Endodermal cell (in vitro differentiated cells): ENCODE measurements around the gene LRCH1. TPM values are rescaled to one million over a fixed set of nuclear protein-coding genes. Genes with fewer than 3 reads are reported as not detected.
A peak's percentile ranks its signal among the peaks of the same experiment; 100 is the strongest.

ENCODE experiments used
- DNase-seq: peaks from one replicate; pipeline ENCODE4 v3.0.0-alpha.2; 2017
- H3K27ac ChIP-seq: 2 replicates; pipeline ENCODE4 v1.5.1; 2013; ENCODE audit warnings: mild to moderate bottlenecking, low read depth, low read length, moderate library complexity
- H3K27me3 ChIP-seq: 2 replicates; pipeline ENCODE4 v1.6.1; 2013; ENCODE audit warnings: mild to moderate bottlenecking, low read length, moderate library complexity; ENCODE audit not compliant: insufficient read depth, control insufficient read depth, poor library complexity, severe bottlenecking
- H3K36me3 ChIP-seq: 2 replicates; pipeline ENCODE4 v1.7.0; 2013; ENCODE audit warnings: mild to moderate bottlenecking, low read length, moderate library complexity; ENCODE audit not compliant: control insufficient read depth, insufficient read depth
- H3K4me1 ChIP-seq: one replicate; pipeline ENCODE4 v1.7.0; 2013; ENCODE audit warnings: low read length; ENCODE audit not compliant: control insufficient read depth, insufficient read depth
- H3K4me3 ChIP-seq: 2 replicates; pipeline ENCODE4 v1.5.1; 2013; ENCODE audit warnings: mild to moderate bottlenecking, low read length, moderate library complexity
- H3K9ac ChIP-seq: 2 replicates; pipeline ENCODE4 v1.6.1; 2013; ENCODE audit warnings: mild to moderate bottlenecking, low read length, moderate library complexity; ENCODE audit not compliant: poor library complexity, severe bottlenecking; ENCODE audit errors: extremely low read depth
- H3K9me3 ChIP-seq: 2 replicates; pipeline ENCODE4 v1.6.1; 2013; ENCODE audit warnings: mild to moderate bottlenecking, low read length, moderate library complexity; ENCODE audit not compliant: control insufficient read depth
- H3K27ac Mint-ChIP-seq: 2 replicates; pipeline ENCODE4 v1.8.0; 2020; ENCODE audit warnings: mixed read lengths
- H3K27me3 Mint-ChIP-seq: 2 replicates; pipeline ENCODE4 v1.8.0; 2021; ENCODE audit warnings: mild to moderate bottlenecking, mixed read lengths; ENCODE audit not compliant: insufficient read depth
- H3K36me3 Mint-ChIP-seq: 2 replicates; pipeline ENCODE4 v1.8.0; 2020; ENCODE audit warnings: low read depth, mixed read lengths
- H3K4me1 Mint-ChIP-seq: 2 replicates; pipeline ENCODE4 v1.8.0; 2020; ENCODE audit warnings: mixed read lengths
- H3K4me3 Mint-ChIP-seq: 2 replicates; pipeline ENCODE4 v1.8.0; 2020; ENCODE audit warnings: mild to moderate bottlenecking, moderate library complexity, mixed read lengths
- H3K9me3 Mint-ChIP-seq: 2 replicates; pipeline ENCODE4 v1.8.0; 2020; ENCODE audit warnings: mild to moderate bottlenecking, mixed read lengths
- WGBS, 2 experiments: methylation state at CpG; one replicate each; pipeline versions ENCODE4 v1.1.5 to v1.1.7; 2013; ENCODE audit warnings: missing lambda C conversion rate in 2 of 2, mixed read lengths in 1 of 2; ENCODE audit not compliant: insufficient coverage in 1 of 2, insufficient read length in 1 of 2; 5-methylcytosine and 5-hydroxymethylcytosine counted together
- total RNA-seq, 2 donors: library from RNA; stranded (reverse); fragmentation: NEBNext Ultra II Directional in 1 of 2; extraction: Animal tissue kit (Norgen Biotek cat#: 25700) in 1 of 2; gene quantifications; 2 replicates in 1 of 2; 3 replicates in 1 of 2; pipeline ENCODE4 v1.2.1, GENCODE V29; 2021
- TF ChIP-seq, protein P1 (sequence below): fragments of 200-600 bp; sonication (generic); conservative IDR thresholded peaks from 2 replicates; pipeline ENCODE4 v1.5.0; 2021; ENCODE audit warnings: antibody characterized with exemption, mild to moderate bottlenecking

The LRCH1 gene
- total RNA-seq, 2 donors from 2014 or later: 8.1 to 11.8 TPM

DNA sequence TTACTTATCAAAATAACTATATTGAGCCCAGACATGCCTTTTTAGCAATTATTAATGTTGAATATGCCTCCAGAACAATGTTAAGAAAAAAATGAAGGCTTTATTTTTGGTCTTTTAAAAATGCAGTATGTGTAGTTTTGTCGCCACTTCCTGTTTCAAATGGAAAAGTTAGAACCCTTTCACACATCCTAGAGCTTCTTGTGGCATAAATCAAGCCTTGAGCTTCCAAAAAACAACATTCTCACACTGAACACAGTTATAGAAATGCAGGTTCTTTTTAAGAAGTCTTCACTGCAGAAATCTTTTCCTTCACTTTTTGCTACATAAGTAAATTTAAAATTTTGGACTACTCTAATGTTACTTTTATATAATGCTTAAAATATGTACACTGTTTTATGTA is 135.3 kb downstream of the LRCH1 start:
- Mint-ChIP-seq H3K27me3 (peaks cover 13% of the 10 kb centered on the region), H3K4me1 (peaks cover 58% of the 10 kb centered on the region), H3K36me3 (peaks cover 3% of the 10 kb centered on the region), H3K4me3 (no peak overlapping the region), H3K27ac (peak overlapping the region; percentile 42), H3K9me3 (no peaks in the 10 kb centered on the region)
- 60 to 89% methylated on average over 1 of the region's 1 CpG for WGBS, 2 experiments
- Histone ChIP-seq H3K9ac (peak overlapping the region; percentile 45), H3K36me3 (peaks cover 5% of the 10 kb centered on the region), H3K4me3 (no peak overlapping the region), H3K4me1 (peaks cover 21% of the 10 kb centered on the region), H3K27me3 (peaks cover 18% of the 10 kb centered on the region), H3K9me3 (no peaks in the 10 kb centered on the region), H3K27ac (no peak overlapping the region)
- TF ChIP-seq, protein P1, sequence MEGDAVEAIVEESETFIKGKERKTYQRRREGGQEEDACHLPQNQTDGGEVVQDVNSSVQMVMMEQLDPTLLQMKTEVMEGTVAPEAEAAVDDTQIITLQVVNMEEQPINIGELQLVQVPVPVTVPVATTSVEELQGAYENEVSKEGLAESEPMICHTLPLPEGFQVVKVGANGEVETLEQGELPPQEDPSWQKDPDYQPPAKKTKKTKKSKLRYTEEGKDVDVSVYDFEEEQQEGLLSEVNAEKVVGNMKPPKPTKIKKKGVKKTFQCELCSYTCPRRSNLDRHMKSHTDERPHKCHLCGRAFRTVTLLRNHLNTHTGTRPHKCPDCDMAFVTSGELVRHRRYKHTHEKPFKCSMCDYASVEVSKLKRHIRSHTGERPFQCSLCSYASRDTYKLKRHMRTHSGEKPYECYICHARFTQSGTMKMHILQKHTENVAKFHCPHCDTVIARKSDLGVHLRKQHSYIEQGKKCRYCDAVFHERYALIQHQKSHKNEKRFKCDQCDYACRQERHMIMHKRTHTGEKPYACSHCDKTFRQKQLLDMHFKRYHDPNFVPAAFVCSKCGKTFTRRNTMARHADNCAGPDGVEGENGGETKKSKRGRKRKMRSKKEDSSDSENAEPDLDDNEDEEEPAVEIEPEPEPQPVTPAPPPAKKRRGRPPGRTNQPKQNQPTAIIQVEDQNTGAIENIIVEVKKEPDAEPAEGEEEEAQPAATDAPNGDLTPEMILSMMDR: no peak
- no peak for DNase-seq

DNA sequence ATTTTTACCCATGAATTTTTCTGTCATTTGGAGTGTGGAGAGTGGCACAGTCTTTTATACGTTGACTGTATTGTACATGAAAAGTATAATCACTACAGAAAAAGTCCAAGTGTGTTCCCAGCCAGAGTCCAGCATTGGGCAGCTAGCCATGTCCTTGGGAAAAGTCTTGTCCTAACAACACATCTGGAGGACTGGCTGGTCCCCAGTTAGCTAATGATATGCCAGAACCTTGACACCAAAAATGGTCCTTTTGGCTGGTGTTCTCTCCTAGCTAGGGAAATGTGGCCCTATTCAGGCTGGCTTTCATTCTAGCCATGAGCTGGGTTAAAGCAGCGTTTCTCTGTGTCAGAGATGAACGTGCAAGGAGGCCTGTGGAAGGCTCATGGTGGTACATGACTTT is 145.0 kb downstream of the LRCH1 start:
- H3K4me3 ChIP-seq: no peak overlapping the region
- Mint-ChIP-seq H3K27me3 (no peaks in the 10 kb centered on the region), H3K4me1 (no peaks in the 10 kb centered on the region), H3K4me3 (no peak overlapping the region), H3K9me3 (no peaks in the 10 kb centered on the region), H3K36me3 (peaks cover 23% of the 10 kb centered on the region), H3K27ac (no peak overlapping the region)
- H3K4me1 ChIP-seq: no peaks in the 10 kb centered on the region
- H3K27me3 ChIP-seq: no peaks in the 10 kb centered on the region
- 95 to 98% methylated on average over 2 to 3 of the region's 3 CpGs for WGBS, 2 experiments
- TF ChIP-seq, protein P1: no peak
- no peak for DNase-seq
- peaks cover 48% of the 10 kb centered on the region for H3K36me3 ChIP-seq
- H3K27ac ChIP-seq: no peak overlapping the region
- H3K9ac ChIP-seq: no peak overlapping the region
- no peaks in the 10 kb centered on the region for H3K9me3 ChIP-seq

DNA sequence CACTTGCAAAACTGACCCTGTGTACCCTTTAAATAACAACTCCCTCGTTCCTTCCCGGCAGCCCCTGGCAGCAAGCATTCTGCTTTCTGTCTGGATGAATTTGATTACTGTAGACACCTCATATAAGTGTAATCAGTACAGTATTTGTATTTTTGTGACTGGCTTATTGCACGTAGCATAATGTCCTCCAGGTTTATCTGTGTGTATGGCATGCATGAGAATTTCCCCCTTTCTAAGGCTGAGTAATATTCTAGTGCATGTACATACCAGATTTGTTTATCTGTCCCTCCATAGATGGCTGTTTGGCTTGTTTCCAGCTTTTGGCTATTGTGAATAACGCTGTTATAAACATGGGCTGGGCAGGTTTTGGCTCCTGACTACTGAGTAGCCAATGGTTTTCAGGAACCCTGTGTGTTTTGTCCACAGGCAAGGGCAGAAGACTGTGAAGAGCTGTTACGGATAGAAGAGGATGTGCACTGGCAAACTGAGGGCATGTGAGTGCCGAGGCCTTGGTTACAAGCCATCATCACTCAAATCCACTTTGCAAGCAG is 146.0 kb downstream of the LRCH1 start:
- 91 to 100% methylated on average over 2 to 6 of the region's 6 CpGs for WGBS, 2 experiments
- peaks cover 43% of the 10 kb centered on the region for H3K36me3 ChIP-seq
- H3K36me3 Mint-ChIP-seq: peaks cover 18% of the 10 kb centered on the region
- DNase-seq: no peak
- no peaks in the 10 kb centered on the region for H3K27me3 ChIP-seq
- no peaks in the 10 kb centered on the region for H3K4me1 Mint-ChIP-seq
- no peaks in the 10 kb centered on the region for H3K9me3 Mint-ChIP-seq
- TF ChIP-seq, protein P1: no peak
- H3K4me3 ChIP-seq: no peak overlapping the region
- no peaks in the 10 kb centered on the region for H3K27me3 Mint-ChIP-seq
- no peak overlapping the region for H3K27ac Mint-ChIP-seq
- H3K4me3 Mint-ChIP-seq: no peak overlapping the region
- no peak overlapping the region for H3K9ac ChIP-seq
- no peaks in the 10 kb centered on the region for H3K9me3 ChIP-seq
- H3K27ac ChIP-seq: no peak overlapping the region
- H3K4me1 ChIP-seq: no peaks in the 10 kb centered on the region
